GM12878 (cell line): ENCODE measurements around the gene TMSB15B. TPM values are rescaled to one million over a fixed set of nuclear protein-coding genes. Genes with fewer than 3 reads are reported as not detected.

Source experiments
- CHD4 ChIP-seq: fragments of 200-600 bp; sonication (generic); IDR thresholded peaks from 2 replicates; pipeline ENCODE4 v1.6.1; 2016; ENCODE audit warnings: mild to moderate bottlenecking
- CREB1 ChIP-seq: IDR thresholded peaks from 2 replicates; pipeline ENCODE4 v1.6.1; 2012; ENCODE audit warnings: low read depth, mild to moderate bottlenecking, inconsistent platforms
- EED ChIP-seq: sonication (generic); IDR thresholded peaks from 2 replicates; pipeline ENCODE4 v1.6.1; 2016; ENCODE audit warnings: antibody characterized with exemption, low read depth
- EGR1 ChIP-seq, 2 experiments: IDR thresholded peaks; 1 replicate in 1 of 2; 2 replicates in 1 of 2; pipeline ENCODE4 v1.6.1; 2011 to 2012; ENCODE audit warnings: low read depth in 2 of 2, low read length in 2 of 2, borderline replicate concordance in 1 of 2, mild to moderate bottlenecking in 1 of 2, moderate library complexity in 1 of 2
- EP300 ChIP-seq, 2 experiments: fragments of 150-350 bp in 1 of 2; IDR thresholded peaks; 2 replicates each; pipeline ENCODE4 v1.6.1; 2011 to 2012; ENCODE audit warnings: low read depth in 2 of 2, low read length in 2 of 2, borderline replicate concordance in 1 of 2, improper control_type of control experiment in 1 of 2, inconsistent platforms in 1 of 2; ENCODE audit not compliant: control insufficient read depth in 1 of 2
- FOS ChIP-seq: IDR thresholded peaks from 3 replicates; pipeline ENCODE4 v1.6.1; 2011; ENCODE audit warnings: borderline replicate concordance; ENCODE audit not compliant: insufficient read length; ENCODE audit errors: extremely low read depth
- MEF2A ChIP-seq: IDR thresholded peaks from 2 replicates; pipeline ENCODE4 v1.6.1; 2011; ENCODE audit warnings: low read depth, mild to moderate bottlenecking, low read length, moderate library complexity; ENCODE audit not compliant: insufficient read depth
- POU2F2 ChIP-seq: IDR thresholded peaks from 3 replicates; pipeline ENCODE4 v1.6.1; 2011; ENCODE audit warnings: low read depth, mild to moderate bottlenecking, low read length, borderline replicate concordance
- SIX5 ChIP-seq: IDR thresholded peaks from 2 replicates; pipeline ENCODE4 v1.6.1; 2011; ENCODE audit warnings: mild to moderate bottlenecking, low read depth, low read length, moderate library complexity; ENCODE audit not compliant: severe bottlenecking
- SREBF1 ChIP-seq: IDR thresholded peaks from 2 replicates; pipeline ENCODE4 v1.6.1; 2012; ENCODE audit warnings: mild to moderate bottlenecking, low read length
- SRF ChIP-seq, 2 experiments: IDR thresholded peaks; 2 replicates each; pipeline ENCODE4 v1.6.1; 2011; ENCODE audit warnings: low read depth in 2 of 2, low read length in 2 of 2, mild to moderate bottlenecking in 1 of 2, moderate library complexity in 1 of 2
- STAT3 ChIP-seq: IDR thresholded peaks from 2 replicates; pipeline ENCODE4 v1.6.1; 2011; ENCODE audit warnings: low read depth, low read length, improper control_type of control experiment
- TCF3 ChIP-seq: IDR thresholded peaks from 2 replicates; pipeline ENCODE4 v1.6.1; 2012; ENCODE audit warnings: low read depth, mild to moderate bottlenecking, low read length, borderline replicate concordance; ENCODE audit not compliant: insufficient read depth
- WRNIP1 ChIP-seq: IDR thresholded peaks from 2 replicates; pipeline ENCODE4 v1.6.1; 2011; ENCODE audit warnings: low read depth, low read length, improper control_type of control experiment, borderline replicate concordance
- ZNF207 ChIP-seq: fragments of 450-650 bp; IDR thresholded peaks from 2 replicates; pipeline ENCODE4 v1.6.1; 2014; ENCODE audit warnings: antibody characterized with exemption, mild to moderate bottlenecking, borderline replicate concordance
- ZZZ3 ChIP-seq: IDR thresholded peaks from 2 replicates; pipeline ENCODE4 v1.6.1; 2011; ENCODE audit warnings: low read depth; ENCODE audit not compliant: control insufficient read depth, insufficient read length
- polyA plus RNA-seq, 11 experiments: library from polyadenylated mRNA; depleted of rRNA in 4 of 11; unstranded in 6 of 11; stranded (reverse) in 5 of 11; fragments of >200 nt; fragmentation: Nextera tagmentation in 4 of 11; fragmentation: Illumina TruSeq in 1 of 11; extraction: Ambion mirVana in 4 of 11; extraction: Trizol in 1 of 11; gene quantifications; 1 replicate in 1 of 11; 2 replicates in 10 of 11; pipeline versions ENCODE4 v1.2.1 to v1.2.3, GENCODE V29; 2011 to 2016; ENCODE audit warnings: inconsistent platforms in 2 of 11, missing spikeins in 2 of 11, low read depth in 1 of 11
- total RNA-seq, 4 experiments: library from RNA; depleted of rRNA in 3 of 4; stranded (reverse); fragments of >200 nt in 3 of 4; fragmentation: Illumina TruSeq in 1 of 4; extraction: Trizol in 1 of 4; gene quantifications; 2 replicates each; pipeline versions ENCODE4 v1.2.1 to v1.2.3, GENCODE V29; 2013 to 2021
- TF ChIP-seq, protein P1 (sequence below): IDR thresholded peaks from 2 replicates; pipeline ENCODE4 v1.6.1; 2012; ENCODE audit warnings: low read depth, low read length, improper control_type of control experiment
- TF ChIP-seq, protein P2 (sequence below): IDR thresholded peaks from 2 replicates; pipeline ENCODE4 v1.6.1; 2011; ENCODE audit warnings: borderline replicate concordance, low read depth, mild to moderate bottlenecking, moderate library complexity, low read length; ENCODE audit not compliant: insufficient read depth, poor library complexity, severe bottlenecking
- TF ChIP-seq, protein P3 (sequence below): IDR thresholded peaks from 2 replicates; pipeline ENCODE4 v1.6.1; 2011; ENCODE audit warnings: borderline replicate concordance, low read depth, mild to moderate bottlenecking, moderate library complexity, mixed read lengths, low read length; ENCODE audit not compliant: insufficient read depth; ENCODE audit errors: extremely low read length
- TF ChIP-seq, protein P4 (sequence below): IDR thresholded peaks from 2 replicates; pipeline ENCODE4 v1.6.1; 2011; ENCODE audit warnings: low read depth, low read length, improper control_type of control experiment, borderline replicate concordance
- TF ChIP-seq, protein P5 (sequence below): fragments of 150-350 bp; IDR thresholded peaks from 2 replicates; pipeline ENCODE4 v1.6.1; 2016; ENCODE audit warnings: low read depth, low read length

TMSB15B gene
- total and polyA plus RNA-seq, 10 of the 15 experiments (the other 5 are each of a cell fraction or from before 2014, with no cell fraction given) = 8.8 to 45.2 (median 18.1) TPM

DNA sequence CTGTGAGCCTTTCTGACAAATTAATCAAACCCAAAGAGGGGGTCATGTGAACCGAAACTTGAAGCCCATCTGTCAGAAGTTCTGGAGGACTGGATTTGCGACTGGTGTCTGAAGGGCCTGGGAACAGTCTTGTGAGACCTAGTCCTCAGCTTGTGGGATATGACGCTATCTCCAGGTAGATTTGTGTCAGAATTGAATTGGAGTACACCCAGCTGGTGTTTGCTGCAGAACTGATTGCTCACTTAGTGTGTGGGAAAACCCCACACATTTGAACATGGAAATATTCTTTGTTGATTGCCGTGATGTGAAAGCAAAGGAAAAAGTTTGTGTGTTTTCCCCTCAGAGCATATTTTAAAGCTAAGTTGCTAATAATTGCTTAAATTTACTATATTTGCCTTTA lies 30.3 kb upstream of the TMSB15B start (continued):
- TF ChIP-seq STAT3 (no peak), MEF2A (no peak), ZNF207 (no peak), ZZZ3 (no peak), EED (no peak), TCF3 (0 out of 2 replicates have a peak, but pooled peaks have one; percentile 39), WRNIP1 (no peak), SIX5 (no peak), POU2F2 (no peak), CHD4 (no peak), EGR1 (IDR thresholded peaks at IDR 0.05; ENCODE audit: borderline replicate concordance in 1 of 2, low read depth in 2 of 2, low read length in 2 of 2) (no peak), FOS (no peak), SREBF1 (no peak), SRF (IDR thresholded peaks at IDR 0.05; ENCODE audit: low read depth in 2 of 2, low read length in 2 of 2) (no peak), EP300 (IDR thresholded peaks at IDR 0.05; ENCODE audit: borderline replicate concordance in 1 of 2, control insufficient read depth in 1 of 2, low read depth in 2 of 2, low read length in 2 of 2) (no peak), CREB1 (peak; percentile 80)
- TF ChIP-seq, protein P1, sequence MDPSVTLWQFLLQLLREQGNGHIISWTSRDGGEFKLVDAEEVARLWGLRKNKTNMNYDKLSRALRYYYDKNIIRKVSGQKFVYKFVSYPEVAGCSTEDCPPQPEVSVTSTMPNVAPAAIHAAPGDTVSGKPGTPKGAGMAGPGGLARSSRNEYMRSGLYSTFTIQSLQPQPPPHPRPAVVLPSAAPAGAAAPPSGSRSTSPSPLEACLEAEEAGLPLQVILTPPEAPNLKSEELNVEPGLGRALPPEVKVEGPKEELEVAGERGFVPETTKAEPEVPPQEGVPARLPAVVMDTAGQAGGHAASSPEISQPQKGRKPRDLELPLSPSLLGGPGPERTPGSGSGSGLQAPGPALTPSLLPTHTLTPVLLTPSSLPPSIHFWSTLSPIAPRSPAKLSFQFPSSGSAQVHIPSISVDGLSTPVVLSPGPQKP = no peak
- TF ChIP-seq, protein P2, sequence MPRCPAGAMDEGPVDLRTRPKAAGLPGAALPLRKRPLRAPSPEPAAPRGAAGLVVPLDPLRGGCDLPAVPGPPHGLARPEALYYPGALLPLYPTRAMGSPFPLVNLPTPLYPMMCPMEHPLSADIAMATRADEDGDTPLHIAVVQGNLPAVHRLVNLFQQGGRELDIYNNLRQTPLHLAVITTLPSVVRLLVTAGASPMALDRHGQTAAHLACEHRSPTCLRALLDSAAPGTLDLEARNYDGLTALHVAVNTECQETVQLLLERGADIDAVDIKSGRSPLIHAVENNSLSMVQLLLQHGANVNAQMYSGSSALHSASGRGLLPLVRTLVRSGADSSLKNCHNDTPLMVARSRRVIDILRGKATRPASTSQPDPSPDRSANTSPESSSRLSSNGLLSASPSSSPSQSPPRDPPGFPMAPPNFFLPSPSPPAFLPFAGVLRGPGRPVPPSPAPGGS = no peak
- TF ChIP-seq, protein P3, sequence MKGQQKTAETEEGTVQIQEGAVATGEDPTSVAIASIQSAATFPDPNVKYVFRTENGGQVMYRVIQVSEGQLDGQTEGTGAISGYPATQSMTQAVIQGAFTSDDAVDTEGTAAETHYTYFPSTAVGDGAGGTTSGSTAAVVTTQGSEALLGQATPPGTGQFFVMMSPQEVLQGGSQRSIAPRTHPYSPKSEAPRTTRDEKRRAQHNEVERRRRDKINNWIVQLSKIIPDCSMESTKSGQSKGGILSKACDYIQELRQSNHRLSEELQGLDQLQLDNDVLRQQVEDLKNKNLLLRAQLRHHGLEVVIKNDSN = no peak
- TF ChIP-seq, protein P4, sequence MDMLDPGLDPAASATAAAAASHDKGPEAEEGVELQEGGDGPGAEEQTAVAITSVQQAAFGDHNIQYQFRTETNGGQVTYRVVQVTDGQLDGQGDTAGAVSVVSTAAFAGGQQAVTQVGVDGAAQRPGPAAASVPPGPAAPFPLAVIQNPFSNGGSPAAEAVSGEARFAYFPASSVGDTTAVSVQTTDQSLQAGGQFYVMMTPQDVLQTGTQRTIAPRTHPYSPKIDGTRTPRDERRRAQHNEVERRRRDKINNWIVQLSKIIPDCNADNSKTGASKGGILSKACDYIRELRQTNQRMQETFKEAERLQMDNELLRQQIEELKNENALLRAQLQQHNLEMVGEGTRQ = no peak
- TF ChIP-seq, protein P5, sequence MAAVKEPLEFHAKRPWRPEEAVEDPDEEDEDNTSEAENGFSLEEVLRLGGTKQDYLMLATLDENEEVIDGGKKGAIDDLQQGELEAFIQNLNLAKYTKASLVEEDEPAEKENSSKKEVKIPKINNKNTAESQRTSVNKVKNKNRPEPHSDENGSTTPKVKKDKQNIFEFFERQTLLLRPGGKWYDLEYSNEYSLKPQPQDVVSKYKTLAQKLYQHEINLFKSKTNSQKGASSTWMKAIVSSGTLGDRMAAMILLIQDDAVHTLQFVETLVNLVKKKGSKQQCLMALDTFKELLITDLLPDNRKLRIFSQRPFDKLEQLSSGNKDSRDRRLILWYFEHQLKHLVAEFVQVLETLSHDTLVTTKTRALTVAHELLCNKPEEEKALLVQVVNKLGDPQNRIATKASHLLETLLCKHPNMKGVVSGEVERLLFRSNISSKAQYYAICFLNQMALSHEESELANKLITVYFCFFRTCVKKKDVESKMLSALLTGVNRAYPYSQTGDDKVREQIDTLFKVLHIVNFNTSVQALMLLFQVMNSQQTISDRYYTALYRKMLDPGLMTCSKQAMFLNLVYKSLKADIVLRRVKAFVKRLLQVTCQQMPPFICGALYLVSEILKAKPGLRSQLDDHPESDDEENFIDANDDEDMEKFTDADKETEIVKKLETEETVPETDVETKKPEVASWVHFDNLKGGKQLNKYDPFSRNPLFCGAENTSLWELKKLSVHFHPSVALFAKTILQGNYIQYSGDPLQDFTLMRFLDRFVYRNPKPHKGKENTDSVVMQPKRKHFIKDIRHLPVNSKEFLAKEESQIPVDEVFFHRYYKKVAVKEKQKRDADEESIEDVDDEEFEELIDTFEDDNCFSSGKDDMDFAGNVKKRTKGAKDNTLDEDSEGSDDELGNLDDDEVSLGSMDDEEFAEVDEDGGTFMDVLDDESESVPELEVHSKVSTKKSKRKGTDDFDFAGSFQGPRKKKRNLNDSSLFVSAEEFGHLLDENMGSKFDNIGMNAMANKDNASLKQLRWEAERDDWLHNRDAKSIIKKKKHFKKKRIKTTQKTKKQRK = no peak
